Aortic smooth muscle cell (primary cell): Measurements from ENCODE around the gene FSIP2. TPM values are rescaled to one million over a fixed set of nuclear protein-coding genes. Genes with fewer than 3 reads are reported as not detected.

Source experiments
- total RNA-seq: library from RNA; depleted of rRNA; stranded (reverse); fragments of >200 nt; gene quantifications from 2 replicates; pipeline ENCODE4 v1.2.3, GENCODE V29; 2014

FSIP2 gene, protein sequence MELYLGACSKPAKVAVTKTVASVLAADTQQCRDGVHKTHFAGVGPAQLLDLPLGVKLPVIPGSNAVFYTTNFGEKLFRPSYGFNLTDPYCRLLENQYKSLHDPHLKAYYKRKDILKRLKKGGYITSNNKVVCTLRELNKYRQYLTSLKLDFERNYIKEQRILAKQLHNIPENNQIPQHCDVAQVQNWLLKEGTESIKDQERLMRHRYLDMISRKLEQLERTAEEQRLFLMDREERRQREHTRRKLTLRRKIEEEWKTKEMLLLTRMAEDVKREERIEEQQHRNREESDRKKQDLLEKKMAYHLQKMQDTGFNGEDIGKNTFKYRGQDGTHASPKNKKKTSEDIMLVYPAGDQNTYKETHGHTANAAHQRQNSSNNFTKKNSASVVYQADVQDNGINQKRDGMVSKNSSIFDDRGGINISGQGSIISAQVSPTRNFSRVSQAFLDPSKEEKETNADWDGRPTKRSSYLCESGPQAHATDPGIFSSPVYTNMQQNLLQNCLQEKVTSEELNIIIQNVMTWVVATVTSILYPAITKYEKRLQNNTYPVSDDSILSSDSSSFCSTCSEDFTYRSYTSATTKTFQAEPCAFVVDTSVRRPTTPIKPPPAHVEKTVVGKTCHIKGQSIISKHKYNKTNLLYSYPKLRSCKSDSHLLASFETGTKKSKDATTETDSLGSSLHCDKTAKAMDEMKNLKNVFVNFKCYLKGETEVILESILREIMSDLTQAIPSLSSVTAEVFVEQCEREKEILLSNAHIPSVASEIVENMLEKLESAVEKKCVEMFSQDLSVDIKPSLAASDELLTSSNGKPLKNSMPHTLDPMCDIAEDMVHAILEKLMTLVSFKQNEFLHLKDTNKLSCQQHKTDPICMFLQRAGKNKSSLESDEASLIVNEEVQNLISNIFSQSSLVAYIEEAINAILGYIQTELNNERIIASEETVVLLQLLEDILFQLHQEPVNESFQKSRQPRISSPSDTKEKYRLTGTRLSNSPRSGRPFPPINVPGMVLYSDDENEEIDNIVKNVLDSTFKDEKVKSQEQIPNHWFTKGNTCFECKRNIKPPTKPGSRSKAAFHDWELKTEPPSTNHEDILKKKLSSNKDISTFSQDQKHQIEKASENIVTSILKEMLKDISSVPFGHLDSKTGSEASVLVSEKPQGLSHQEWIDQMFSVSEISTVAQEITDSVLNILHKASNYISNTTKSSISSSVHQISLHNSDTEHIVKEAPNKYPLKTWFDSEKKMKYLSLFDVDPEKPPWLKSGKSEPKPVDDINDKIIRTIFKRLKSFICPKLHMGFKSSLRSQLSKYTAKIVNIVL (N-terminal part only)
- total RNA-seq = 0.06 and 0.13 TPM in 2 replicates

DNA sequence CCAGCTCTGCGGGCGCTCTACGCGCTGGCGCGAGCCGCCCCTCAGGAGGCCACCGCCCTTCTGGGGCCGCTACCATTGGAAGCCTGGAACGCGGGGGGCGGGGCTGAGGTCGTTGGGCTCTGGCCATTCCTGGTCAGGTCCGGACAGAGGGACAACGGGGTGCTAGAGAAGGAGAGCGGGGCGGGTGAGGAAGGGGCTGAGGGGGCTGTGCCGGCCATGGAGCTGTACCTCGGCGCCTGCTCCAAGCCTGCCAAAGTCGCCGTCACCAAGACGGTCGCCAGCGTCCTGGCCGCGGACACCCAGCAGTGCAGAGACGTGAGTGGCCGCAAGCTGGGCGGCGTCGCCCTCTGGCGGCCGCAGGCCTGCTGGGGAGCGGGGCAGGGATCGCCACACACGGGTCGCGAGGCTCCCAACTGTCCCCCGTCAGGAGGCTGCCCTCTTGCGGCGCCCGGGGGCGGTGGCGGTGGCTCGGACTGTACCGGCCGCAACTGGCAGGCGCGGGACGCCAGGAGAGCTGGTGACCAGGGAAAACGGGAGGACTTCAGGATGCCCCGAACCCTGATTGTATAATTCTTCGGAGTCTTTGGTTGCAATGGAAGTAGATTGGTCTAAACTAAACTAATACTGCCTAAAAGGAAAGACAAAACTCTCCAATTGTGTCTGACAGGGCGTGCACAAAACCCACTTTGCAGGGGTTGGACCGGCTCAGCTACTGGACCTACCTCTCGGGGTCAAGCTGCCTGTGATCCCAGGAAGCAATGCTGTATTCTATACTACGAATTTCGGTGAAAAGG lies at the start of gene FSIP2:
FSIP2 (plus strand) TSS at position 126 of the 794 bp plus-strand sequence; CDS start at position 217, 91 bp downstream.

